ENCODE results near the gene C16orf78. TPM values are rescaled to one million over a fixed set of nuclear protein-coding genes. Genes with fewer than 3 reads are reported as not detected.

Gene C16orf78
- total RNA-seq, 4 donors from 2014 or later: not detected

GRCh38 chr16:49343291-49343690 lies 30.3 kb upstream of the C16orf78 start:
- ATAC-seq: no peak
- Histone ChIP-seq H3K36me3 (no peaks in the 10 kb centered on the region), H3K4me3 (no peak overlapping the region), H3K4me1 (no peaks in the 10 kb centered on the region), H3K27me3 (peaks cover 84% of the 10 kb centered on the region), H3K27ac (no peak overlapping the region), H3K9me3 (no peaks in the 10 kb centered on the region)
- 66 to 80% methylated on average over 2 of the region's 4 CpGs for WGBS, 2 donors (ENCODE audit: low coverage in 1 of 2)
- no peak for TF ChIP-seq POLR2AphosphoS5 (IDR thresholded peaks at IDR 0.05)
- TF ChIP-seq EP300 (IDR thresholded peaks at IDR 0.05): no peak
- TF ChIP-seq POLR2A (IDR thresholded peaks at IDR 0.05): no peak
- TF ChIP-seq CTCF (IDR thresholded peaks at IDR 0.05): no peak

DNA sequence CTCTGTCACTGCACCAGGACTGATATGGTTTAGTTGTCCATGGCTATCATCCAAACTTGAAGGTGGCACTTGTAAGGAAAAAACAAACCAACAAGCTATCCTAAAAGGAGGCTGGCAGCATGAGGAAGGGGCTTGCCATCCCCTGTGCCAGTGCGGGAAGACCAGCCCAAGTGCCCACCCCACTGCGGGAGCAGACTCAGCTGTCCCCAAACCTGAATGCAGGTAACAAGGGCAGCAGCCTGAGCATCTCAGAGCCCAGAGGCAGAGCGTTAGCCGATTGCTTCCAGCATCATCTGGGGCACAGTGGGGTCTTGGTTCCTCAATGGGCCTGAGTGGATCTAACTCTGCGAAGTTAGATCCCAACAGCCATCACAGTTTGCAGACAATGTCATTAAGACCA lies 29.2 kb upstream of the C16orf78 start:
- Histone ChIP-seq H3K27ac (no peak overlapping the region), H3K9me3 (no peaks in the 10 kb centered on the region), H3K4me1 (no peaks in the 10 kb centered on the region), H3K4me3 (no peak overlapping the region), H3K27me3 (peaks cover 84% of the 10 kb centered on the region), H3K36me3 (no peaks in the 10 kb centered on the region)
- no peak for ATAC-seq
- TF ChIP-seq POLR2AphosphoS5 (IDR thresholded peaks at IDR 0.05) (no peak), CTCF (IDR thresholded peaks at IDR 0.05) (no peak), POLR2A (IDR thresholded peaks at IDR 0.05) (no peak), EP300 (IDR thresholded peaks at IDR 0.05) (no peak)
- 60% methylated on average over 2 of the region's 5 CpGs; no CpG with 5 or more reads in 1 of the 2 donors for whole genome bisulfite sequencing, 2 donors (ENCODE audit: low coverage in 1 of 2)

DNA sequence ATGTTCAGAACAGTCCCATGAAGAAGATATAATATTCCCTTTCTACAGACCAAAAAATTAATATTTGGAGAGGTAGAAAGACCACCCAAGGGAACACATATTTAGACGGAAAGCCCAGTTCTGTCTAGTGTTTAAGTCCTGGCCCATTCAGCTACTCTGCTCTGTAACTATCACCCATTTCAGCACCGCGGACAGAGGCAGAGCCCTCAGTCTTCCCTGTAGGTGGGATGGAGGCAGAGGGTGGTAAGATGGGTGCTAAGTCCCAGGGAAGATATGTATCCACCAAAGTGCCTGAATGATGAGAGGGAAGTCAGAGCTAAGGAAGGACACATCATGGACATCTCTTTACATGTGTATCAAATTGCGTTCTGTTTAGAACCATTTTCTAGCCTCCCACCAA lies 27.8 kb upstream of the C16orf78 start:
- H3K9me3 ChIP-seq: no peaks in the 10 kb centered on the region
- H3K27me3 ChIP-seq: peaks cover 82% of the 10 kb centered on the region
- no peak overlapping the region for H3K27ac ChIP-seq
- 24 to 56% methylated on average over 4 of the region's 4 CpGs for WGBS, 2 donors (ENCODE audit: low coverage in 1 of 2)
- no peak for ATAC-seq
- TF ChIP-seq POLR2A (IDR thresholded peaks at IDR 0.05) (no peak), POLR2AphosphoS5 (IDR thresholded peaks at IDR 0.05) (no peak), CTCF (IDR thresholded peaks at IDR 0.05) (no peak), EP300 (IDR thresholded peaks at IDR 0.05) (no peak)
- no peaks in the 10 kb centered on the region for H3K36me3 ChIP-seq
- H3K4me1 ChIP-seq: no peaks in the 10 kb centered on the region
- no peak overlapping the region for H3K4me3 ChIP-seq

- no peak overlapping the region for H3K4me3 ChIP-seq
- peaks cover 83% of the 10 kb centered on the region for H3K27me3 ChIP-seq
- H3K36me3 ChIP-seq: no peaks in the 10 kb centered on the region
- TF ChIP-seq POLR2AphosphoS5 (IDR thresholded peaks at IDR 0.05) (no peak), POLR2A (IDR thresholded peaks at IDR 0.05) (no peak), EP300 (IDR thresholded peaks at IDR 0.05) (no peak), CTCF (IDR thresholded peaks at IDR 0.05) (no peak)
- ATAC-seq: no peak
- H3K9me3 ChIP-seq: no peaks in the 10 kb centered on the region
- no peak overlapping the region for H3K27ac ChIP-seq
- no peaks in the 10 kb centered on the region for H3K4me1 ChIP-seq
- WGBS, 2 donors (ENCODE audit: low coverage in 1 of 2): 45 to 64% methylated on average over 2 of the region's 2 CpGs
Measured at GRCh38 chr16:49346459-49346858, 27.1 kb upstream of the C16orf78 start.

- Histone ChIP-seq H3K27me3 (peaks cover 83% of the 10 kb centered on the region), H3K4me3 (no peak overlapping the region), H3K9me3 (no peaks in the 10 kb centered on the region), H3K4me1 (no peaks in the 10 kb centered on the region), H3K36me3 (no peaks in the 10 kb centered on the region), H3K27ac (no peak overlapping the region)
- ATAC-seq: no peak
- no peak for TF ChIP-seq EP300 (IDR thresholded peaks at IDR 0.05)
- TF ChIP-seq POLR2A (IDR thresholded peaks at IDR 0.05): no peak
- TF ChIP-seq CTCF (IDR thresholded peaks at IDR 0.05): no peak
- TF ChIP-seq POLR2AphosphoS5 (IDR thresholded peaks at IDR 0.05): no peak
- WGBS, 2 donors (ENCODE audit: low coverage in 1 of 2): no CpG with 5 or more reads among the region's 2 CpGs
Measured at GRCh38 chr16:49347476-49347875, 26.1 kb upstream of the C16orf78 start.

Data from gastroesophageal sphincter (tissue), 4 donors.